Caco-2 (cell line): ENCODE data around the gene FBXO10. TPM values are rescaled to one million over a fixed set of nuclear protein-coding genes. Genes with fewer than 3 reads are reported as not detected.

Source experiments
- BruUV-seq: library from RNA; stranded (reverse); fragments of 400-500 nt; replicated peaks from 2 replicates; lab custom pipeline; 2021; lab: Mats Ljungman, UMichigan
- CTCF ChIA-PET: fragments of 300-600 bp; sonication (Branson Sonifier 250); formaldehyde crosslinking; loops from one replicate; lab custom pipeline; 2022; ENCODE audit warnings: antibody characterized with exemption; lab: Charles Lee
- POLR2A ChIA-PET: fragments of 300-600 bp; sonication (Branson Sonifier 250); formaldehyde crosslinking; loops from one replicate; lab custom pipeline; 2022; ENCODE audit warnings: antibody characterized with exemption; lab: Charles Lee
- DNase-seq, 2 experiments: peaks; one replicate each; pipeline versions ENCODE4 v3.0.0 to v3.0.0-alpha.2; 2020 to 2022
- H3K27me3 ChIP-seq: replicated peaks from 2 replicates; pipeline ENCODE4 v1.6.0; 2011; ENCODE audit warnings: low read length; ENCODE audit not compliant: control insufficient read depth, insufficient read depth
- H3K36me3 ChIP-seq: 2 replicates; pipeline ENCODE4 v1.5.1; 2011; ENCODE audit warnings: low read length; ENCODE audit not compliant: control insufficient read depth, insufficient read depth
- H3K4me1 ChIP-seq: fragments of 250-450 bp; sonication (Bioruptor Pico); 2 replicates; pipeline ENCODE4 v1.5.1; 2020; ENCODE audit warnings: mild to moderate bottlenecking
- H3K4me3 ChIP-seq: 2 replicates; pipeline ENCODE4 v1.5.1; 2011; ENCODE audit warnings: low read depth, mild to moderate bottlenecking, control low read depth, low read length
- H3K9me3 ChIP-seq: fragments of 250-450 bp; sonication (Bioruptor Pico); 2 replicates; pipeline ENCODE4 v1.5.1; 2020; ENCODE audit warnings: mild to moderate bottlenecking, moderate library complexity
- H3K27ac Mint-ChIP-seq: one replicate; pipeline ENCODE4 v1.8.0; 2022; ENCODE audit warnings: mixed read lengths; ENCODE audit not compliant: unreplicated experiment
- H3K27me3 Mint-ChIP-seq: one replicate; pipeline ENCODE4 v1.8.0; 2022; ENCODE audit warnings: mixed read lengths; ENCODE audit not compliant: insufficient read depth, unreplicated experiment
- H3K36me3 Mint-ChIP-seq: one replicate; pipeline ENCODE4 v1.8.0; 2022; ENCODE audit warnings: mild to moderate bottlenecking, mixed read lengths; ENCODE audit not compliant: insufficient read depth, unreplicated experiment
- H3K4me1 Mint-ChIP-seq: one replicate; pipeline ENCODE4 v1.8.0; 2022; ENCODE audit warnings: low read depth, mixed read lengths; ENCODE audit not compliant: unreplicated experiment
- H3K4me3 Mint-ChIP-seq: one replicate; pipeline ENCODE4 v1.8.0; 2022; ENCODE audit warnings: mild to moderate bottlenecking, moderate library complexity, mixed read lengths; ENCODE audit not compliant: unreplicated experiment
- H3K9me3 Mint-ChIP-seq: one replicate; pipeline ENCODE4 v1.8.0; 2022; ENCODE audit warnings: mixed read lengths; ENCODE audit not compliant: unreplicated experiment
- intact Hi-C: fragments of 100-400 bp; cut with micrococcal nuclease; formaldehyde crosslinking; loops from one replicate; pipeline ENCODE4 v1.10.0; 2022; ENCODE audit not compliant: unreplicated experiment
- total RNA-seq: library from RNA; stranded (reverse); gene quantifications from 2 replicates; pipeline ENCODE4 v1.2.3, GENCODE V29; 2022
- TF ChIP-seq, protein P1 (sequence below), 2 experiments: fragments of 200-600 bp in 1 of 2; IDR thresholded peaks; 1 replicate in 1 of 2; 2 replicates in 1 of 2; pipeline versions ENCODE4 v1.5.1 to v1.8.0; 2011 to 2022; ENCODE audit warnings: antibody characterized with exemption in 1 of 2, control low read depth in 1 of 2, inconsistent platforms in 1 of 2, low read depth in 1 of 2, low read length in 1 of 2, mild to moderate bottlenecking in 1 of 2, moderate library complexity in 1 of 2; ENCODE audit not compliant: insufficient read depth in 1 of 2, severe bottlenecking in 1 of 2, unreplicated experiment in 1 of 2

FBXO10 gene
- total RNA-seq, 1 experiment from 2014 or later = 6.9 TPM

DNA sequence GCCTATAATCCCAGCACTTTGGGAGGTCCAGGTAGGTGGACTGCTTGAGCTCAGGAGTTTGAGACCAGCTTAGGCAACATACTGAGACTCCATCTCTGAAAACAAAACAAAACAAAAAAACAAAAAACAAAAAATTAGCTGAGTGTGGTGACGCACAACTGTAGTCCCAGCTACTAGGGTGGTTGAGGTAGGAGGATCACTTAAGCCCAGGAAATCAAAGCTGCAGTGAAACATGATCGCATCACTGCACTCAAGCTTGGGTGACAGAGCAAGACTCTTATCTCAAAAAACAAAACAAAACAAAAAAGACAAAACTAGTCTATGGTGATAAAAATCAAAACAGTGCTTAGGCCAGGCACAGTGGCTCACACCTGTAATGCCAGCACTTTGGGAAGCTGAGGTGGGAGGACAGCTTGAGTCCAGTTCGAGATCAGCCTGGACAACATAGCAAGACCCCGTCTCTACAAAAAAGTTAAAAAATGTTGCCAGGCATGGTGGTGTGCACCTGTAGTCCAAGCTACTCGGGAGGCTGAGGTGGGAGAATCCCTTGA is 28.8 kb downstream of the FBXO10 start:
- Histone ChIP-seq H3K4me1 (no peaks in the 10 kb centered on the region), H3K36me3 (no peaks in the 10 kb centered on the region), H3K4me3 (no peak overlapping the region), H3K27me3 (no peaks in the 10 kb centered on the region), H3K9me3 (no peaks in the 10 kb centered on the region)
- Mint-ChIP-seq H3K36me3 (no peaks in the 10 kb centered on the region), H3K4me1 (no peaks in the 10 kb centered on the region), H3K27me3 (no peaks in the 10 kb centered on the region), H3K9me3 (no peaks in the 10 kb centered on the region), H3K27ac (no peak overlapping the region), H3K4me3 (no peak overlapping the region)
- TF ChIP-seq, protein P1, sequence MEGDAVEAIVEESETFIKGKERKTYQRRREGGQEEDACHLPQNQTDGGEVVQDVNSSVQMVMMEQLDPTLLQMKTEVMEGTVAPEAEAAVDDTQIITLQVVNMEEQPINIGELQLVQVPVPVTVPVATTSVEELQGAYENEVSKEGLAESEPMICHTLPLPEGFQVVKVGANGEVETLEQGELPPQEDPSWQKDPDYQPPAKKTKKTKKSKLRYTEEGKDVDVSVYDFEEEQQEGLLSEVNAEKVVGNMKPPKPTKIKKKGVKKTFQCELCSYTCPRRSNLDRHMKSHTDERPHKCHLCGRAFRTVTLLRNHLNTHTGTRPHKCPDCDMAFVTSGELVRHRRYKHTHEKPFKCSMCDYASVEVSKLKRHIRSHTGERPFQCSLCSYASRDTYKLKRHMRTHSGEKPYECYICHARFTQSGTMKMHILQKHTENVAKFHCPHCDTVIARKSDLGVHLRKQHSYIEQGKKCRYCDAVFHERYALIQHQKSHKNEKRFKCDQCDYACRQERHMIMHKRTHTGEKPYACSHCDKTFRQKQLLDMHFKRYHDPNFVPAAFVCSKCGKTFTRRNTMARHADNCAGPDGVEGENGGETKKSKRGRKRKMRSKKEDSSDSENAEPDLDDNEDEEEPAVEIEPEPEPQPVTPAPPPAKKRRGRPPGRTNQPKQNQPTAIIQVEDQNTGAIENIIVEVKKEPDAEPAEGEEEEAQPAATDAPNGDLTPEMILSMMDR (IDR thresholded peaks at IDR 0.05; ENCODE audit: insufficient read depth in 1 of 2, low read depth in 1 of 2, low read length in 1 of 2, severe bottlenecking in 1 of 2, unreplicated experiment in 1 of 2) = no peak
- POLR2A ChIA-PET = no interaction called here
- CTCF ChIA-PET = no interaction called here
- no peak for DNase-seq
- BruUV-seq = no TSS peak
- intact Hi-C loops = no loop called here

DNA sequence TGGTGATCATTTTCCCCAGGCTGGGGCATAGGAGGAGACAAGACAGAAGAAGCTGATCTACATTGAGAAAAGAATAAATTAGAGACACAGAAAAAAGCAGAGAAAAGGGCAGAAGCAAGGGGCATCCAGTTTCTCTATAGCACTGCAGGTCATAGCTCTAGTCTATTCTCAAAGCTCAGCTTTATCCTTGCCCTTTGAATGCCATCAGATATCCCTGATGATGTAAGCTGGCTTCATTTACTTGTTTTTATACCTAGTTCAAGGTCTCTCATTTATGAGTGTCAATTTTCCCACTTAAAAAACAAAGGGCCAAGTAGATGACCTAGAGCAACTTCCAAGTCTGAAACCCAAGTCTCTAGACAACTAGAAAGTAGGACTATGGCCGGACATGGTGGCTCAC is 32.7 kb downstream of the FBXO10 start:
- no peaks in the 10 kb centered on the region for H3K27me3 ChIP-seq
- Mint-ChIP-seq H3K36me3 (no peaks in the 10 kb centered on the region), H3K4me1 (no peaks in the 10 kb centered on the region), H3K4me3 (no peak overlapping the region), H3K27ac (no peak overlapping the region), H3K27me3 (no peaks in the 10 kb centered on the region), H3K9me3 (no peaks in the 10 kb centered on the region)
- H3K4me3 ChIP-seq = no peak overlapping the region
- ChIA-PET POLR2A (no interaction called here), CTCF (no interaction called here)
- intact Hi-C loops = no loop called here
- no peaks in the 10 kb centered on the region for H3K4me1 ChIP-seq
- TF ChIP-seq, protein P1 (IDR thresholded peaks at IDR 0.05; ENCODE audit: insufficient read depth in 1 of 2, low read depth in 1 of 2, low read length in 1 of 2, severe bottlenecking in 1 of 2, unreplicated experiment in 1 of 2) = no peak
- no peaks in the 10 kb centered on the region for H3K9me3 ChIP-seq
- H3K36me3 ChIP-seq = no peaks in the 10 kb centered on the region
- no peak for DNase-seq
- BruUV-seq = no TSS peak

DNA sequence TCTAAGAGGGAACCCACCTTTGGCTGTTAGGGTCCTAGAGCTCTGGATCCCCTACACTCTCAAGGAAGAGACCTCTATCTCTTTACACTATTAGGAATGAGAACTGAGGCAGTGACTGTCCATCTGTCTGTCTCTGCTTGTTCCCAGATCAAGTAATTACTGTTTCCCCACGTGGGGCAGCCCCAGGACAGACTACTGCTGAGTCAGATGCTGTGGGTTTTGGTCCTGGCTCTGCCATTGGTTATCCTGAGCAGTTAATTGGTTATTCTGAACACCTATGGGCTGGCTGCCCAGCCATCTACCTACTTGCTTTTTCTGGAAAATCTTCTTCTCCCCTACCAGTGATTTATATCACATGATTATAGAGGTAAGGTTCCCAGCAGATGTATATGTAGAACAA is 33.3 kb downstream of the FBXO10 start:
- no peaks in the 10 kb centered on the region for H3K27me3 Mint-ChIP-seq
- Histone ChIP-seq H3K4me1 (no peaks in the 10 kb centered on the region), H3K4me3 (no peak overlapping the region), H3K9me3 (no peaks in the 10 kb centered on the region), H3K36me3 (no peaks in the 10 kb centered on the region), H3K27me3 (no peaks in the 10 kb centered on the region)
- ChIA-PET CTCF (no interaction called here), POLR2A (no interaction called here)
- TF ChIP-seq, protein P1 (IDR thresholded peaks at IDR 0.05; ENCODE audit: insufficient read depth in 1 of 2, low read depth in 1 of 2, low read length in 1 of 2, severe bottlenecking in 1 of 2, unreplicated experiment in 1 of 2) = no peak
- H3K27ac Mint-ChIP-seq = no peak overlapping the region
- DNase-seq = no peak
- intact Hi-C loops = no loop called here
- no peak overlapping the region for H3K4me3 Mint-ChIP-seq
- no peaks in the 10 kb centered on the region for H3K36me3 Mint-ChIP-seq
- no peaks in the 10 kb centered on the region for H3K9me3 Mint-ChIP-seq
- BruUV-seq = no TSS peak
- H3K4me1 Mint-ChIP-seq = no peaks in the 10 kb centered on the region
